Nephron (organoid): ENCODE measurements around the gene C1orf94.

Experiments used
- H3K27ac Mint-ChIP-seq, 3 experiments: 2 replicates each; pipeline ENCODE4 v1.8.0; 2020; ENCODE audit warnings: mixed read lengths in 3 of 3, mild to moderate bottlenecking in 2 of 3, moderate library complexity in 1 of 3
- H3K27me3 Mint-ChIP-seq: 2 replicates; pipeline ENCODE4 v1.8.0; 2021; ENCODE audit warnings: low read depth, mild to moderate bottlenecking, moderate library complexity, mixed read lengths
- H3K36me3 Mint-ChIP-seq: 2 replicates; pipeline ENCODE4 v1.8.0; 2020; ENCODE audit warnings: low read depth, mixed read lengths
- H3K4me1 Mint-ChIP-seq: 2 replicates; pipeline ENCODE4 v1.8.0; 2020; ENCODE audit warnings: mixed read lengths
- H3K4me3 Mint-ChIP-seq, 3 experiments: 2 replicates each; pipeline ENCODE4 v1.8.0; 2020; ENCODE audit warnings: mild to moderate bottlenecking in 3 of 3, mixed read lengths in 3 of 3, moderate library complexity in 2 of 3
- H3K9me3 Mint-ChIP-seq: 2 replicates; pipeline ENCODE4 v1.8.0; 2020; ENCODE audit warnings: mixed read lengths
- TF ChIP-seq, protein P1 (sequence below), 3 experiments: fragments of 200-600 bp; sonication (generic); IDR thresholded peaks; one replicate each; pipeline ENCODE4 v1.5.0; 2021; ENCODE audit warnings: antibody characterized with exemption in 3 of 3; ENCODE audit not compliant: unreplicated experiment in 3 of 3

The C1orf94 gene

DNA sequence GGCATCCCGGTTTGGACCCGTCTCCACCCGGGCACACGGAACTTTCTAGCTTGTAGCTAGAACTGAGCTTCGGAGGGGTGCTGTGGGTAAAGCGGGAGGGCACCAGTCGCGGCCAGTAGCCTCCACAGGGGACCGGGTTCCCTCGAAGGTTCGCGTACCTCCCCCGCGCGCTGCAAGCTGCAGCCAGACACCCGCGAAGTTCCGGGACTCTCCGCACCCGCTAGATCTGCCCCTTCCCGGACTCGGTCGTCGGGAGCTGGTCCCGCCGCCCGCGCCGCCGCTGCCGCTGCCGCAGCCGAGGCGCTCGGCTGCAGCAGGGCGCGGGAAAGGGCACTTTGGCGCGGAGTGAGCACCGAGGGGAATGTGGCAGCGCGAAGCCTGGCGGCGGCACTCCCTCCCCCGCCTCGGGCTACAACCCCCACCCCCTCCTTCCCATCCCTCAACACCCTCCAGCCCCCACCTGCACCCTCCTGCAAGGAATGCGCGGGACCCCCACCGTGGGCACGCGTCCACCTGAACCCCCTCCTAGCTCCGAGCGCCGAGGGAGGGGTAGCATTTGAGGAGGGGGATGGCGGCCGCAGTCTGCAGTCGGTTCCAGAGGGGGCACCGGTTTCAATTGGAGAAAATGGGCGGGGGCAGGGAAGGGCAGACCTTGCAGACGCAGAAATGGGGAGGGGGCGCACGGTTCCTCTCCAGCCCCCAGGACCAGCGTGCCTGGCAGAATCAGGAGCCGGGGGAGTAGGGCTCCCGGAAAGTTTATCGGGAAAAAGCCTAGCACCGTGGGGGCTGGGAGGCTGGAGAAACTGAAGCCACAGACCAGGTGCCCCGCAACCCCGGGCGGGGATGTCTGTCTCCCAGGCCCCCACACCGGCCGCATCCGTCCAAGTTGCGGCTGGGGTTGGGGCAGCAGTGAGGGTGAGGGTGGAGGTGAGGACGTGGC is 12.6 kb upstream of the C1orf94 start:
- Mint-ChIP-seq H3K36me3 (no peaks in the 10 kb centered on the region), H3K27ac (no peak overlapping the region), H3K4me3 (peak overlapping the region; percentile 91 to 97 (median 95)), H3K27me3 (peaks cover 94% of the 10 kb centered on the region), H3K9me3 (no peaks in the 10 kb centered on the region), H3K4me1 (peaks cover 15% of the 10 kb centered on the region)
- TF ChIP-seq, protein P1, sequence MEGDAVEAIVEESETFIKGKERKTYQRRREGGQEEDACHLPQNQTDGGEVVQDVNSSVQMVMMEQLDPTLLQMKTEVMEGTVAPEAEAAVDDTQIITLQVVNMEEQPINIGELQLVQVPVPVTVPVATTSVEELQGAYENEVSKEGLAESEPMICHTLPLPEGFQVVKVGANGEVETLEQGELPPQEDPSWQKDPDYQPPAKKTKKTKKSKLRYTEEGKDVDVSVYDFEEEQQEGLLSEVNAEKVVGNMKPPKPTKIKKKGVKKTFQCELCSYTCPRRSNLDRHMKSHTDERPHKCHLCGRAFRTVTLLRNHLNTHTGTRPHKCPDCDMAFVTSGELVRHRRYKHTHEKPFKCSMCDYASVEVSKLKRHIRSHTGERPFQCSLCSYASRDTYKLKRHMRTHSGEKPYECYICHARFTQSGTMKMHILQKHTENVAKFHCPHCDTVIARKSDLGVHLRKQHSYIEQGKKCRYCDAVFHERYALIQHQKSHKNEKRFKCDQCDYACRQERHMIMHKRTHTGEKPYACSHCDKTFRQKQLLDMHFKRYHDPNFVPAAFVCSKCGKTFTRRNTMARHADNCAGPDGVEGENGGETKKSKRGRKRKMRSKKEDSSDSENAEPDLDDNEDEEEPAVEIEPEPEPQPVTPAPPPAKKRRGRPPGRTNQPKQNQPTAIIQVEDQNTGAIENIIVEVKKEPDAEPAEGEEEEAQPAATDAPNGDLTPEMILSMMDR (IDR thresholded peaks at IDR 0.05; ENCODE audit: unreplicated experiment in 3 of 3), result no peak

DNA sequence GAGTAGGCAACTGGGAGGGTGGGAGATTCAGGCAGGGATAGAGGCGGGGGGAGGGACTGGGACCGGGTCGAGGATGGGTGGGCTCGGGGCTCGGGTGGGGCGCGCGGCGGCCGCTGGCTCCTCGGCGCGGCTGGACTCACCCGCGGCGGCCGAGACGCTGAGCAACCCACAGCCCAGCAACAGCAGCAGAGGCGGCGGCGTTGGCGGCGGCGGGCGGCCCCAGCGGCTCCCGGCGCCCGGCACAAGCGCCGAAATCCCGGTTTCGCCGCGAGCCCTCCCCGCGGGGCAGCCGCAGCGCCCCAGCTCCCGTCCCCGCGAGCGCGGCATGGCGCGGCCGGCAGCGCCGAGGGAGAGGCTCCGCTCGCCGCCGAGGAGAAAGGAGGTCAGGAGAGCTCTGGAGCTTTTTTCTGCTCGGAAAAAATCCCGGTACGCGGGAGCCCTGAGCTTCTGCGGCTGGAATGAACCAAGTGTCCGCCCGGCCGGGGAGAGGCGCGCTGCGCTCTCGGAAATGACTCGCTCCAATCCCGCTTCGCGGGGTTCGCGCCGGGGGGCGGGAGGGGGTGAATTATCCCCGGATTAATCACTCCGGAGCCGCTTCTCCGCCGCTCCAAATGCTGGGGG is 11.8 kb upstream of the C1orf94 start, which contains the start of gene CSMD2:
TSS of gene CSMD2 (minus strand) at position 460 of the 621 bp plus-strand sequence. CDS start at position 327, 133 bp downstream.
- no peak within 1 kb of the TSS for H3K27ac Mint-ChIP-seq
- H3K27me3 Mint-ChIP-seq, result peaks cover 94% of the 10 kb centered on the region
- H3K36me3 Mint-ChIP-seq, result no peaks in the 10 kb centered on the region
- peak within 1 kb of the TSS; percentile 80 to 86 (median 85) for H3K4me3 Mint-ChIP-seq
- no peaks in the 10 kb centered on the region for H3K9me3 Mint-ChIP-seq
- TF ChIP-seq, protein P1 (IDR thresholded peaks at IDR 0.05; ENCODE audit: unreplicated experiment in 3 of 3), result no peak
- H3K4me1 Mint-ChIP-seq, result peaks cover 15% of the 10 kb centered on the region

DNA sequence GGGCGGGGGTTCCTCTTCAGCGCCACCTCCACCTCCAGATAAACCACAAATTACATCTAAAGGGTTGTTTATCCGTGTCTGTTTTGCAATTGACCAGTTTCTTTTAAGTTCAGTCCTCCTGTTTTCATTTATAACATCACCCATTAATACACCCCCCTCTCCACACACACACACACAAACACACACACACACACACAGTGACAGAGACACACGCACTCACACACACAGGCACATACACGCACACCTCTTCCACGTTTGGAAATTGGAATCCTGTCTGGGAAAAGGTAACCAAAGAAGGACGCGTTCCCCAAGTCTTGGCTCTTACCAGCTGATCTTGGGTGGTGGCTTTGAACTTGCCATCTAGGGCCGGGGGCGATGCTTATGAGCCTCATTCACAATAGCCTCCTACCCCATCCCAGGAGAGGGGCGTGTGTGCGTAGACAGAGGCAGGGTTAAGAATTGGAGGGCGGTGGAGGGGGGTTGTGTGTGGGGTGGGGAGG is 11.2 kb upstream of the C1orf94 start:
- peaks cover 94% of the 10 kb centered on the region for H3K27me3 Mint-ChIP-seq
- no peak overlapping the region for H3K27ac Mint-ChIP-seq
- H3K9me3 Mint-ChIP-seq, result no peaks in the 10 kb centered on the region
- H3K36me3 Mint-ChIP-seq, result no peaks in the 10 kb centered on the region
- TF ChIP-seq, protein P1 (IDR thresholded peaks at IDR 0.05; ENCODE audit: unreplicated experiment in 3 of 3), result no peak
- H3K4me3 Mint-ChIP-seq, result peak overlapping the region; percentile 80 to 86 (median 85)
- H3K4me1 Mint-ChIP-seq, result peaks cover 15% of the 10 kb centered on the region

DNA sequence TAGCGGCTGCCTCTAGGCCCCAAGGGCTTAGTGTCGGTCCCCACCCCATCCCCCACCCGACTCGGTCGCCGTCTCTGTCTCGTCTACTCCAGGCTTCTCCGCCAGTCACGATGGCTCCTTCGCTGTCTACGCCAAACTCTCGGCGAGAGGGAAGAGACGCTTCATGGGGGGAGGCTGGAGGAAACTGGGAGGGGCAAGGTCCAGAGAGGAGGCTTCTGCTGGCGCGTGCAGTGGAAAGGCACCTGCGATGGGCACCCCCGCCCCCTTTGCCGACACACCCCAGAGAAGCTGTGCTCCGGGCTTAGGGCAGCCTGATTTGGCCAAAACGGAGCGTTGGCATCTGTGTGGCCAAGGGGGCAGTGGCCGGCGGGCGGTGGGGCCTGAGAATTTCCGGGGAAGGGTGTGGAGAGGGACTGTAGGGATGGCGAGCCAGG is 10.5 kb upstream of the C1orf94 start:
- Mint-ChIP-seq H3K36me3 (no peaks in the 10 kb centered on the region), H3K27me3 (peaks cover 94% of the 10 kb centered on the region), H3K4me3 (peak overlapping the region; percentile 80 to 86 (median 85)), H3K27ac (no peak overlapping the region), H3K4me1 (peaks cover 15% of the 10 kb centered on the region), H3K9me3 (no peaks in the 10 kb centered on the region)
- TF ChIP-seq, protein P1 (IDR thresholded peaks at IDR 0.05; ENCODE audit: unreplicated experiment in 3 of 3), result no peak

DNA sequence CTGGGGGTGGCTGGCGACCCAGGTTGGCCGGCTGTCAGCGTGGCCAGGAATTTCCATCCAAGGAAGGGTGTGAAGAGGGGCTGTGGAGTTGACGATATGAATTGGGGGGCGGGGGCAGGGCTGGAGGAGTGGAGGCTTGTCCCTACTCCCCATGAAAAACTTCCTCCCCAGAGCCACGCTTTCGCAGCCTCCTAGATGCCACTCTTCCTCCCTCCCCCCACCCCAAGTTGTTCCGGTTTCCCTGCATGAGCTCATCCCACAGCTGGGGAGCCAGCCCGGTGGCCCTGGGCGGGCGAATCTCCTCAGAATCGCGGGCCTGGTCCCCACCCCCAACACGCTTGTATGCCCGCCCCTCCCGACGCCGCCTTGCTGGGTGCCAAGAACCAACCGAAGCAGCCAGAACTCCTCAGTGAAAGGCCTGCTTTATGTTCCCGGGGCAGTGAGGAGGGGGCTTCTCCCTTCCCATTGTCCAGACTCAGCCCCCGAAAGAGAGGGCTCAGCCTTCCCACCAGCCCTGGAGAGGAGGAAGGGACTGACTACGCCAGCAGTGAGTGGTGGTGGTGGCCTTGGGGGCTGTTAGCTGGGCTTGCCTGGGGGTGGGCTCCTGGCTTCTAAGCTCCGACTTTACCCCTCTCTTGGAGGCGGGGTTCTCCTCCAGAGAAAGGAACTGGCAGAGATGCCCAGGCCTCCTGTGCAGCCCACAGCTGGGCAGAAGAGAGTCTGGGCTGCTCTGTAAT is 9.9 kb upstream of the C1orf94 start:
- H3K36me3 Mint-ChIP-seq, result no peaks in the 10 kb centered on the region
- peak overlapping the region in 2 of 3 experiments; percentile 80 to 86 for H3K4me3 Mint-ChIP-seq
- H3K4me1 Mint-ChIP-seq, result peaks cover 15% of the 10 kb centered on the region
- H3K27ac Mint-ChIP-seq, result no peak overlapping the region
- H3K27me3 Mint-ChIP-seq, result peaks cover 90% of the 10 kb centered on the region
- TF ChIP-seq, protein P1 (IDR thresholded peaks at IDR 0.05; ENCODE audit: unreplicated experiment in 3 of 3), result no peak
- H3K9me3 Mint-ChIP-seq, result no peaks in the 10 kb centered on the region
